PC-3 (cell line): ENCODE data around the gene ZCCHC14.

ENCODE experiments used
- EZH2 ChIP-seq: fragments of 300-600 bp; sonication (generic); IDR thresholded peaks from one replicate; pipeline ENCODE4 v1.6.1; 2017; ENCODE audit warnings: antibody characterized with exemption, mild to moderate bottlenecking, low read length; ENCODE audit not compliant: unreplicated experiment
- TF ChIP-seq, protein P1 (sequence below): fragments of 300-600 bp; sonication (generic); conservative IDR thresholded peaks from 2 replicates; pipeline ENCODE4 v1.5.1; 2017; ENCODE audit warnings: antibody characterized with exemption, low read depth, mild to moderate bottlenecking, low read length

DNA sequence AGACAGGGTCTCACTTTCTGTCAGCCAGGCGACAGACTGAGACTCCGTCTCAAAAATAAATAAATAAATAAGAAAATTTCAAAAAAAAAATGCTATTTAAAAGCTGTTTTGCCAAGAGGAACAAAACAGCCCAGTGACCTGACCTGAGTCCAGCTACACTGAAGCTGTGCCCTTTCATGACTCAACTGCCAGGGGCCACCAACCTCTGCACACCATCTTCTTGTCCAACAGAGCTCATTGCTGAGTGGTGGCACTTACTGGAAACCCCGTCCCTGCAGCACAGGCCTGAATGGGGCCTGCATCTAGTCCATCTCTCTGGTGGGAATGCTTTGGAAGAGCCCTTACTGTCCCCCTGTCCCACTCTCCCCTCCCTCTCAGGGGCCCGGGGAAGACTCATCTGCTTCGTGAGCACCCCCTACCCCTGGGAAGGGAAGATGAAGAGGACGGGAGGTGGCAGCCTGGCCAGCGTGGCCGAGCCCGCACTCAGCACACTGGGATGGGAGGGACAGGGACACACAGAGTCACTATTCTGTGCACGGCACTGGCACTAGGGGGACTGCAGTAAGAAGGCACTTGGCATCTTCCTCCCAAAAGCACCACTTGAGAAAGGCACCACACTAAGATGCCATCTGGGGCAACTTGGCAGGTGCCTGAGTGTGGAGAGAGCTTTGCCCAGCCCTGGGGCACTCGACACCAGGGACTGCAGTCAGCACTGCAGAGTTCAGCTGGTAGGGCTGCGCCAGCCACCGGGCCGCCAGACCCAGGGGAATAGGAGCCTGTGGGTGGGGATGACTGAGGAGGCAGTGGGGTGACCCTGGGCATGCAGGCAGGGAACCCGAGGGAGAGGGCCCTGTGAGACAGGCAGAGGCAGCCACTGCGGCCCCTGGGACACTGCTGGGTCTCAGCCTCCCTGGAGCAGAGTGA, 122.8 kb downstream of the ZCCHC14 start:
- TF ChIP-seq, protein P1, sequence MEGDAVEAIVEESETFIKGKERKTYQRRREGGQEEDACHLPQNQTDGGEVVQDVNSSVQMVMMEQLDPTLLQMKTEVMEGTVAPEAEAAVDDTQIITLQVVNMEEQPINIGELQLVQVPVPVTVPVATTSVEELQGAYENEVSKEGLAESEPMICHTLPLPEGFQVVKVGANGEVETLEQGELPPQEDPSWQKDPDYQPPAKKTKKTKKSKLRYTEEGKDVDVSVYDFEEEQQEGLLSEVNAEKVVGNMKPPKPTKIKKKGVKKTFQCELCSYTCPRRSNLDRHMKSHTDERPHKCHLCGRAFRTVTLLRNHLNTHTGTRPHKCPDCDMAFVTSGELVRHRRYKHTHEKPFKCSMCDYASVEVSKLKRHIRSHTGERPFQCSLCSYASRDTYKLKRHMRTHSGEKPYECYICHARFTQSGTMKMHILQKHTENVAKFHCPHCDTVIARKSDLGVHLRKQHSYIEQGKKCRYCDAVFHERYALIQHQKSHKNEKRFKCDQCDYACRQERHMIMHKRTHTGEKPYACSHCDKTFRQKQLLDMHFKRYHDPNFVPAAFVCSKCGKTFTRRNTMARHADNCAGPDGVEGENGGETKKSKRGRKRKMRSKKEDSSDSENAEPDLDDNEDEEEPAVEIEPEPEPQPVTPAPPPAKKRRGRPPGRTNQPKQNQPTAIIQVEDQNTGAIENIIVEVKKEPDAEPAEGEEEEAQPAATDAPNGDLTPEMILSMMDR, result no peak
- TF ChIP-seq EZH2, result no peak
